ENCODE measurements around the gene TREX2.

The TREX2 gene

GRCh38 chrX:153408221-153408721 is 37.6 kb downstream of the TREX2 start:
- H3K27me3 ChIP-seq (ENCODE audit: insufficient read depth, low read length), result no peaks in the 10 kb centered on the region

GRCh38 chrX:153407736-153408135 is 38.1 kb downstream of the TREX2 start:
- Histone ChIP-seq H2AFZ (ENCODE audit: low read length) (no peak overlapping the region), H3K4me2 (ENCODE audit: low read length) (no peak overlapping the region), H3K9me2 (ENCODE audit: low read depth, low read length) (no peaks in the 10 kb centered on the region), H4K20me1 (ENCODE audit: insufficient read depth, low read length) (no peaks in the 10 kb centered on the region), H3K4me1 (ENCODE audit: insufficient read depth, low read length, severe bottlenecking) (peaks cover 6% of the 10 kb centered on the region), H3K4me3 (ENCODE audit: low read depth, low read length, poor library complexity, severe bottlenecking) (no peak overlapping the region), H3K79me2 (ENCODE audit: insufficient read depth, low read length) (no peaks in the 10 kb centered on the region), H3F3A (ENCODE audit: insufficient read depth, low read length) (no peaks in the 10 kb centered on the region), H3K36me3 (ENCODE audit: insufficient read depth, low read length) (no peaks in the 10 kb centered on the region), H3K27me3 (ENCODE audit: insufficient read depth, low read length) (no peaks in the 10 kb centered on the region), H3K9me3 (ENCODE audit: low read length) (no peaks in the 10 kb centered on the region), H3K9ac (ENCODE audit: low read length) (no peak overlapping the region), H3K27ac (ENCODE audit: low read depth, low read length, poor library complexity, severe bottlenecking) (no peak overlapping the region)
- TF ChIP-seq, protein P1, sequence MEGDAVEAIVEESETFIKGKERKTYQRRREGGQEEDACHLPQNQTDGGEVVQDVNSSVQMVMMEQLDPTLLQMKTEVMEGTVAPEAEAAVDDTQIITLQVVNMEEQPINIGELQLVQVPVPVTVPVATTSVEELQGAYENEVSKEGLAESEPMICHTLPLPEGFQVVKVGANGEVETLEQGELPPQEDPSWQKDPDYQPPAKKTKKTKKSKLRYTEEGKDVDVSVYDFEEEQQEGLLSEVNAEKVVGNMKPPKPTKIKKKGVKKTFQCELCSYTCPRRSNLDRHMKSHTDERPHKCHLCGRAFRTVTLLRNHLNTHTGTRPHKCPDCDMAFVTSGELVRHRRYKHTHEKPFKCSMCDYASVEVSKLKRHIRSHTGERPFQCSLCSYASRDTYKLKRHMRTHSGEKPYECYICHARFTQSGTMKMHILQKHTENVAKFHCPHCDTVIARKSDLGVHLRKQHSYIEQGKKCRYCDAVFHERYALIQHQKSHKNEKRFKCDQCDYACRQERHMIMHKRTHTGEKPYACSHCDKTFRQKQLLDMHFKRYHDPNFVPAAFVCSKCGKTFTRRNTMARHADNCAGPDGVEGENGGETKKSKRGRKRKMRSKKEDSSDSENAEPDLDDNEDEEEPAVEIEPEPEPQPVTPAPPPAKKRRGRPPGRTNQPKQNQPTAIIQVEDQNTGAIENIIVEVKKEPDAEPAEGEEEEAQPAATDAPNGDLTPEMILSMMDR (IDR thresholded peaks at IDR 0.05; ENCODE audit: low read length), result no peak
- TF ChIP-seq EZH2 (IDR thresholded peaks at IDR 0.05; ENCODE audit: borderline replicate concordance, low read length), result no peak

More at GRCh38 chrX:153408221-153408721, 37.6 kb downstream of the TREX2 start:
- Histone ChIP-seq H3K4me1 (ENCODE audit: insufficient read depth, low read length, severe bottlenecking) (peaks cover 6% of the 10 kb centered on the region), H3K36me3 (ENCODE audit: insufficient read depth, low read length) (no peaks in the 10 kb centered on the region), H4K20me1 (ENCODE audit: insufficient read depth, low read length) (no peaks in the 10 kb centered on the region), H3K79me2 (ENCODE audit: insufficient read depth, low read length) (no peaks in the 10 kb centered on the region), H3K9me3 (ENCODE audit: low read length) (no peaks in the 10 kb centered on the region), H2AFZ (ENCODE audit: low read length) (no peak overlapping the region), H3K27ac (ENCODE audit: low read depth, low read length, poor library complexity, severe bottlenecking) (no peak overlapping the region), H3K4me3 (ENCODE audit: low read depth, low read length, poor library complexity, severe bottlenecking) (no peak overlapping the region), H3K4me2 (ENCODE audit: low read length) (no peak overlapping the region), H3K9ac (ENCODE audit: low read length) (no peak overlapping the region), H3F3A (ENCODE audit: insufficient read depth, low read length) (no peaks in the 10 kb centered on the region), H3K9me2 (ENCODE audit: low read depth, low read length) (no peaks in the 10 kb centered on the region)
- no peak for TF ChIP-seq EZH2 (IDR thresholded peaks at IDR 0.05; ENCODE audit: borderline replicate concordance, low read length)
- TF ChIP-seq, protein P1 (IDR thresholded peaks at IDR 0.05; ENCODE audit: low read length), result no peak

- Histone ChIP-seq H3K4me1 (ENCODE audit: insufficient read depth, low read length, severe bottlenecking) (peaks cover 6% of the 10 kb centered on the region), H4K20me1 (ENCODE audit: insufficient read depth, low read length) (no peaks in the 10 kb centered on the region), H3K27ac (ENCODE audit: low read depth, low read length, poor library complexity, severe bottlenecking) (no peak overlapping the region), H3K9me2 (ENCODE audit: low read depth, low read length) (no peaks in the 10 kb centered on the region), H2AFZ (ENCODE audit: low read length) (no peak overlapping the region), H3K9me3 (ENCODE audit: low read length) (no peaks in the 10 kb centered on the region), H3K79me2 (ENCODE audit: insufficient read depth, low read length) (no peaks in the 10 kb centered on the region), H3K36me3 (ENCODE audit: insufficient read depth, low read length) (no peaks in the 10 kb centered on the region), H3F3A (ENCODE audit: insufficient read depth, low read length) (no peaks in the 10 kb centered on the region), H3K4me3 (ENCODE audit: low read depth, low read length, poor library complexity, severe bottlenecking) (no peak overlapping the region), H3K27me3 (ENCODE audit: insufficient read depth, low read length) (no peaks in the 10 kb centered on the region), H3K9ac (ENCODE audit: low read length) (no peak overlapping the region), H3K4me2 (ENCODE audit: low read length) (no peak overlapping the region)
- TF ChIP-seq, protein P1 (IDR thresholded peaks at IDR 0.05; ENCODE audit: low read length), result no peak
- TF ChIP-seq EZH2 (IDR thresholded peaks at IDR 0.05; ENCODE audit: borderline replicate concordance, low read length), result no peak
Observed at GRCh38 chrX:153406903-153407302, 39.0 kb downstream of the TREX2 start.
